PC-3 (cell line): ENCODE measurements around the gene AFF4. TPM values are rescaled to one million over a fixed set of nuclear protein-coding genes. Genes with fewer than 3 reads are reported as not detected.

ENCODE experiments used
- ATAC-seq: fragments of 200-7000 bp; cut with Tn5 transposase; 2 replicates; pipeline ENCODE4 v1.9.1; 2020; ENCODE audit warnings: mild to moderate bottlenecking, moderate library complexity
- BruUV-seq: library from RNA; stranded (reverse); fragments of 400-500 nt; replicated peaks from 2 replicates; lab custom pipeline; 2021; lab: Mats Ljungman, UMichigan
- CTCF ChIA-PET: fragments of 300-600 bp; sonication (Branson Sonifier 250); formaldehyde crosslinking; loops from one replicate; lab custom pipeline; 2022; ENCODE audit warnings: antibody characterized with exemption; lab: Charles Lee
- POLR2A ChIA-PET: fragments of 300-600 bp; sonication (Branson Sonifier 250); formaldehyde crosslinking; loops from one replicate; lab custom pipeline; 2022; ENCODE audit warnings: antibody characterized with exemption; ENCODE audit not compliant: unreplicated experiment; lab: Charles Lee
- DNase-seq: peaks from one replicate; pipeline ENCODE4 v3.0.0-alpha.2; 2015
- H2AFZ ChIP-seq: fragments of 300-600 bp; sonication (generic); 2 replicates; pipeline ENCODE4 v1.6.0; 2016; ENCODE audit warnings: antibody characterized with exemption, low read length
- H3F3A ChIP-seq: fragments of 300-600 bp; sonication (generic); one replicate; pipeline ENCODE4 v1.6.0; 2017; ENCODE audit warnings: antibody characterized with exemption, low read length, control low read depth, mild to moderate bottlenecking; ENCODE audit not compliant: unreplicated experiment
- H3K27ac ChIP-seq: fragments of 300-600 bp; sonication (generic); 2 replicates; pipeline ENCODE4 v1.5.1; 2016; ENCODE audit warnings: mild to moderate bottlenecking, low read length
- H3K27me3 ChIP-seq: fragments of 300-600 bp; sonication (generic); 2 replicates; pipeline ENCODE4 v1.6.1; 2016; ENCODE audit warnings: low read length, mixed read lengths
- H3K36me3 ChIP-seq: fragments of 300-600 bp; sonication (generic); 2 replicates; pipeline ENCODE4 v1.6.1; 2016; ENCODE audit warnings: low read depth, mixed run types, low read length, mixed read lengths
- H3K4me1 ChIP-seq: fragments of 300-600 bp; sonication (generic); 2 replicates; pipeline ENCODE4 v1.5.1; 2016; ENCODE audit warnings: low read length; ENCODE audit not compliant: insufficient read depth
- H3K4me2 ChIP-seq: fragments of 300-600 bp; sonication (generic); 2 replicates; pipeline ENCODE4 v1.6.0; 2016; ENCODE audit warnings: low read length
- H3K4me3 ChIP-seq: fragments of 300-600 bp; sonication (generic); 2 replicates; pipeline ENCODE4 v1.5.1; 2016; ENCODE audit warnings: mild to moderate bottlenecking, low read length, mixed read lengths
- H3K79me2 ChIP-seq: fragments of 300-600 bp; sonication (generic); 2 replicates; pipeline ENCODE4 v1.6.1; 2017; ENCODE audit warnings: low read length, mixed read lengths
- H3K9ac ChIP-seq: fragments of 300-600 bp; sonication (generic); 2 replicates; pipeline ENCODE4 v1.6.0; 2016; ENCODE audit warnings: mild to moderate bottlenecking, low read length
- H3K9me2 ChIP-seq: fragments of 300-600 bp; sonication (generic); replicated peaks from 2 replicates; pipeline ENCODE4 v1.6.1; 2016; ENCODE audit warnings: mixed run types, low read length, mixed read lengths
- H3K9me3 ChIP-seq: fragments of 300-600 bp; sonication (generic); 2 replicates; pipeline ENCODE4 v1.6.1; 2016; ENCODE audit warnings: low read length, mixed read lengths
- H4K20me1 ChIP-seq: fragments of 300-600 bp; sonication (generic); 2 replicates; pipeline ENCODE4 v1.6.1; 2016; ENCODE audit warnings: low read length, mixed read lengths
- EZH2 ChIP-seq: fragments of 300-600 bp; sonication (generic); IDR thresholded peaks from one replicate; pipeline ENCODE4 v1.6.1; 2017; ENCODE audit warnings: antibody characterized with exemption, mild to moderate bottlenecking, low read length; ENCODE audit not compliant: unreplicated experiment
- EZH2phosphoT487 ChIP-seq: fragments of 300-600 bp; sonication (generic); IDR thresholded peaks from 2 replicates; pipeline ENCODE4 v1.6.1; 2018; ENCODE audit warnings: mild to moderate bottlenecking, antibody characterized with exemption, low read length, borderline replicate concordance
- intact Hi-C: fragments of 100-400 bp; cut with micrococcal nuclease; formaldehyde crosslinking; loops from 2 replicates; pipeline ENCODE4 v1.9.0; 2023
- total RNA-seq: library from RNA; depleted of rRNA; stranded (reverse); fragments of >200 nt; gene quantifications from 2 replicates; pipeline ENCODE4 v1.2.3, GENCODE V29; 2014
- TF ChIP-seq, protein P1 (sequence below): fragments of 300-600 bp; sonication (generic); conservative IDR thresholded peaks from 2 replicates; pipeline ENCODE4 v1.5.1; 2017; ENCODE audit warnings: antibody characterized with exemption, low read depth, mild to moderate bottlenecking, low read length

The AFF4 gene
- total RNA-seq, 1 experiment from 2014 or later, result 23.5 TPM

DNA sequence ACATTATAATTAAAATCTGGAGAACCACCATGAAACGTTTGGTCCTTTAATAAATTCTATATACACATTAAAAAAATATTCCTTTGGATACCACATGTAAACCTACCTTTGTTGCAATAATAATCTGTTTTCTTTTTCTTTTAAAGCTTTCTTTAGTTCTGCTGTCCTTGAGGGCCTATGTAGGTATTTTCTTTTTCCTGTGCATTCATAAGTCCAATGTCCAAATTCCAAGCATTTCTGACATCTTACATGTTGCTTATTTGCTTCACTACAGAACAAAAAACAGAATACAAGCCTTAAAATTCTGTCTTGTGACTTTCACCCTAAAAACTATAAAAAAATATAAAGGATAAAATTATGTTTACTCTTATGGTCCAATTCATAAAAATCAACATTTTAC is 43.2 kb upstream of the AFF4 start:
- no peaks in the 10 kb centered on the region for H3K9me3 ChIP-seq
- H3K27ac ChIP-seq, result no peak overlapping the region
- H3K4me2 ChIP-seq, result no peak overlapping the region
- no peak overlapping the region for H3K9ac ChIP-seq
- H2AFZ ChIP-seq, result no peak overlapping the region
- H4K20me1 ChIP-seq, result no peaks in the 10 kb centered on the region
- H3K9me2 ChIP-seq, result no peaks in the 10 kb centered on the region
- ChIA-PET CTCF (interaction anchor here (0.7 kb wide), 1 partner anchor 43 kb away, joined by 3 read pairs; no protein-coding TSS in a partner anchor), POLR2A (no interaction called here)
- H3K79me2 ChIP-seq, result no peaks in the 10 kb centered on the region
- no TSS peak for BruUV-seq
- no peak overlapping the region for H3K4me3 ChIP-seq
- no peaks in the 10 kb centered on the region for H3K27me3 ChIP-seq
- no peaks in the 10 kb centered on the region for H3F3A ChIP-seq
- intact Hi-C loops, result no loop called here
- no peaks in the 10 kb centered on the region for H3K4me1 ChIP-seq
- DNase-seq (no peak), ATAC-seq (no peak)
- TF ChIP-seq EZH2phosphoT487 (no peak), EZH2 (no peak)
- TF ChIP-seq, protein P1, sequence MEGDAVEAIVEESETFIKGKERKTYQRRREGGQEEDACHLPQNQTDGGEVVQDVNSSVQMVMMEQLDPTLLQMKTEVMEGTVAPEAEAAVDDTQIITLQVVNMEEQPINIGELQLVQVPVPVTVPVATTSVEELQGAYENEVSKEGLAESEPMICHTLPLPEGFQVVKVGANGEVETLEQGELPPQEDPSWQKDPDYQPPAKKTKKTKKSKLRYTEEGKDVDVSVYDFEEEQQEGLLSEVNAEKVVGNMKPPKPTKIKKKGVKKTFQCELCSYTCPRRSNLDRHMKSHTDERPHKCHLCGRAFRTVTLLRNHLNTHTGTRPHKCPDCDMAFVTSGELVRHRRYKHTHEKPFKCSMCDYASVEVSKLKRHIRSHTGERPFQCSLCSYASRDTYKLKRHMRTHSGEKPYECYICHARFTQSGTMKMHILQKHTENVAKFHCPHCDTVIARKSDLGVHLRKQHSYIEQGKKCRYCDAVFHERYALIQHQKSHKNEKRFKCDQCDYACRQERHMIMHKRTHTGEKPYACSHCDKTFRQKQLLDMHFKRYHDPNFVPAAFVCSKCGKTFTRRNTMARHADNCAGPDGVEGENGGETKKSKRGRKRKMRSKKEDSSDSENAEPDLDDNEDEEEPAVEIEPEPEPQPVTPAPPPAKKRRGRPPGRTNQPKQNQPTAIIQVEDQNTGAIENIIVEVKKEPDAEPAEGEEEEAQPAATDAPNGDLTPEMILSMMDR, result no peak
- peaks cover 2% of the 10 kb centered on the region; the same call in 1 of the 2 replicates for H3K36me3 ChIP-seq

DNA sequence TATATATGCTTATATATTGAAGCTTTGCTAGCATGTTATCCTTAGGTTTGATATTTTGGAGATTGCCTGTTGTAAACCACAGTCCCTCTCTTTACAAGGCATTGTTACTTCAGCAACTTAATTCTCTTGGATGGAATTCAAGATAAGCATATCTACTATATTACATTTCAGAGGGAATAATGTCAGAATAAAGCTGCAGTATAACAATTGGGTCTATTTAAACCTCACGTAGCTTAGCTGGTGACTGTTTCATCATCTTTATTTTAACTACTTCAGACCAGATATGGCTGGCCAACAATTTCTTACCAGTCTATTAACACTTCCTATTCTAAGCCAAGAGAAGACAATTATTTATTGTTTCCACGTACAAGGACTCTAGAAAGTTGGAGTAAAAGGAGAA is 35.8 kb upstream of the AFF4 start:
- Histone ChIP-seq H3K36me3 (no peaks in the 10 kb centered on the region), H3K79me2 (no peaks in the 10 kb centered on the region), H3K27ac (no peak overlapping the region), H3K9ac (no peak overlapping the region), H3K27me3 (no peaks in the 10 kb centered on the region), H3K4me1 (no peaks in the 10 kb centered on the region), H3K4me2 (no peak overlapping the region), H3F3A (no peaks in the 10 kb centered on the region), H3K9me2 (no peaks in the 10 kb centered on the region), H2AFZ (no peak overlapping the region), H4K20me1 (no peaks in the 10 kb centered on the region), H3K9me3 (no peaks in the 10 kb centered on the region), H3K4me3 (no peak overlapping the region)
- intact Hi-C loops, result no loop called here
- DNase-seq (no peak), ATAC-seq (no peak)
- CTCF ChIA-PET, result no interaction called here
- POLR2A ChIA-PET, result no interaction called here
- no TSS peak for BruUV-seq
- TF ChIP-seq EZH2 (no peak), EZH2phosphoT487 (no peak)
- TF ChIP-seq, protein P1, result no peak

DNA sequence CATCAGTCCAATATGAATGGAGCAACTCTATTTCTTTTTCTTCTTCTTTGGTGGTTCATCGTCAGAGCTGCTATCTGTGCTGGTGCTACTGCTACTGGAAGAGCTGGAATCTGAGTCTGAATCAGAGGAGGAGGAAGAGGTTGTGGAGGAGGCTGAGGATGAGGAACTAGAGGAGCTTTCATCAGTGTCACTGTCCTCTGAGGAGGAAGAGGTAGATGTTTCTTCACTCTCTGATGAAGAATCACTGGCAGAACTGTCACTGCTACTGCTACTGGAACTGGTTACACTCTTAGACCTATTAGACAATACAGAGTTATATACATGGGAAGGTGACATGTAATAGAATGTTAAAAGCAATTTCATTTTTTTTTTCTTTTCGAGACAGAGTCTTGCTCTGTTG is 35.1 kb upstream of the AFF4 start:
- H3K4me2 ChIP-seq, result no peak overlapping the region
- H3K27ac ChIP-seq, result no peak overlapping the region
- no peaks in the 10 kb centered on the region for H4K20me1 ChIP-seq
- BruUV-seq, result no TSS peak
- no peaks in the 10 kb centered on the region for H3K9me2 ChIP-seq
- H3F3A ChIP-seq, result no peaks in the 10 kb centered on the region
- no peak for ATAC-seq
- H3K4me3 ChIP-seq, result no peak overlapping the region
- H3K36me3 ChIP-seq, result no peaks in the 10 kb centered on the region
- no peak overlapping the region for H2AFZ ChIP-seq
- H3K9ac ChIP-seq, result no peak overlapping the region
- H3K27me3 ChIP-seq, result no peaks in the 10 kb centered on the region
- no peaks in the 10 kb centered on the region for H3K4me1 ChIP-seq
- ChIA-PET CTCF (no interaction called here), POLR2A (no interaction called here)
- no peaks in the 10 kb centered on the region for H3K9me3 ChIP-seq
- no peak for TF ChIP-seq EZH2
- TF ChIP-seq EZH2phosphoT487, result no peak
- TF ChIP-seq, protein P1, result no peak
- H3K79me2 ChIP-seq, result no peaks in the 10 kb centered on the region
- DNase-seq, result no peak
- intact Hi-C loops, result no loop called here
